Stimulated activated memory B cell treated with anti-CD40 and anti-IgM and Interleukin-4, amounts not matched to agents 10 μg/mL and 1 μg/mL and 100 μg/mL, for 72 hours (primary cell): ENCODE data around the gene GTF2A1L.
"Not testable (repeated sequence)": the region's sequence is repeated elsewhere in the genome, so short reads cannot be mapped to it uniquely, and the experiment has no call there.

Experiments used
- ATAC-seq: fragments of 150-1000 bp; cut with Tn5 transposase; 2 replicates; pipeline ENCODE4 v1.10.0; 2021
- H3K27ac Mint-ChIP-seq: one replicate; pipeline ENCODE4 v1.8.0; 2022; ENCODE audit warnings: mild to moderate bottlenecking, mixed read lengths
- H3K27me3 Mint-ChIP-seq: one replicate; pipeline ENCODE4 v1.8.0; 2022; ENCODE audit warnings: mixed read lengths
- H3K36me3 Mint-ChIP-seq: one replicate; pipeline ENCODE4 v1.8.0; 2022; ENCODE audit warnings: mixed read lengths
- H3K4me1 Mint-ChIP-seq: one replicate; pipeline ENCODE4 v1.8.0; 2022; ENCODE audit warnings: mixed read lengths
- H3K4me3 Mint-ChIP-seq: one replicate; pipeline ENCODE4 v1.8.0; 2022; ENCODE audit warnings: mild to moderate bottlenecking, moderate library complexity, mixed read lengths
- H3K9me3 Mint-ChIP-seq: one replicate; pipeline ENCODE4 v1.8.0; 2022; ENCODE audit warnings: mixed read lengths

GTF2A1L gene

DNA sequence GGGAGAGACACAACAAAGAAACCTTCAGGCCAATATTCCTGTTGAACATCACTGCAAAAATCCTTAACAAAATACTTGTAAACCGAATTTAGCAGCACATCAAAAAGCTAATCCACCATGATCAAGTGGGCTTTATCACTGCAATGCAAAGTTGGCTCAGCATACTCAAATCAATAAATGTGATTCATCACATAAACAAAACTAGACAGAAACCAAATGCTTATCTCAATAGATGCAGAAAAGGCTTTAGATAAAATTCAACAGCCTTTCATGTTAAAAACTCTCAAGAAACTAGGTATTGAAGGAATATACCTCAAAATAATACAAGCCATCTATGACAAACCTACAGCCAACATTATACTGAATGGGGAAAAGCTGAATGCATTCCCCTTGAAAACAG is 20.6 kb downstream of the GTF2A1L start:
- no peaks in the 10 kb centered on the region for H3K4me1 Mint-ChIP-seq
- H3K27ac Mint-ChIP-seq = no peak overlapping the region
- no peak for ATAC-seq
- H3K9me3 Mint-ChIP-seq = peaks cover 7% of the 10 kb centered on the region
- H3K27me3 Mint-ChIP-seq = peaks cover 27% of the 10 kb centered on the region
- no peaks in the 10 kb centered on the region for H3K36me3 Mint-ChIP-seq
- no peak overlapping the region for H3K4me3 Mint-ChIP-seq

DNA sequence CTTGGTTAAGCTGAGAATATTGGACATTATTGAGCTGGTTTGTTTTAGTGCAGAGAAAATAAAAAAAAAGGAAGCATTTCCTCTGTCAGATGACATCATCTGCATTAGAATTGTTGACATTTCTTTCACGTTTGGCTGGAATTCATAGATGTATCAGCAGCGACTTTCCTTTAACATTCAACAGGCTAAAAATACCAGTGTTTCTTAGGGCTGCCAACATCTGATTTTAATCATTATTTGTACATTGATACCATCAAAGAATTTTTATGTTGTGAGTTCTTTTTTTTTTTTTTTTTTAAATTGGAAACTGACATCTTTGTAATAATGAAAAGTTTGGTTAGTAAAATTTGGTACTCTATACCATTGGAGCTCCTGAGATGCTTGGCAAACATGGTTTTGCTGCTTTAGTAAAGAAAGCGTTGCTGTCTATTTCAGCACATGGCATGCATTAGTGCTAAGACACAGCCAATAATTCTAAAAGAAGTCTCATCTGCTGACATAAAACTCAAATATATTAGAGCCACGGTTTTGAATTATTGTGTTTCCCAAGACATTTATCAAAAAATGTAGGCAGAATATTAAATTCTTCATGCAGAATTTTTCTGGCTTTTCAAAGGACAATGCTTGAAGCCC is 33.6 kb downstream of the GTF2A1L start:
- Mint-ChIP-seq H3K4me3 (no peak overlapping the region), H3K27me3 (no peaks in the 10 kb centered on the region), H3K36me3 (no peaks in the 10 kb centered on the region), H3K4me1 (no peaks in the 10 kb centered on the region), H3K27ac (no peak overlapping the region), H3K9me3 (no peaks in the 10 kb centered on the region)
- ATAC-seq = no peak

DNA sequence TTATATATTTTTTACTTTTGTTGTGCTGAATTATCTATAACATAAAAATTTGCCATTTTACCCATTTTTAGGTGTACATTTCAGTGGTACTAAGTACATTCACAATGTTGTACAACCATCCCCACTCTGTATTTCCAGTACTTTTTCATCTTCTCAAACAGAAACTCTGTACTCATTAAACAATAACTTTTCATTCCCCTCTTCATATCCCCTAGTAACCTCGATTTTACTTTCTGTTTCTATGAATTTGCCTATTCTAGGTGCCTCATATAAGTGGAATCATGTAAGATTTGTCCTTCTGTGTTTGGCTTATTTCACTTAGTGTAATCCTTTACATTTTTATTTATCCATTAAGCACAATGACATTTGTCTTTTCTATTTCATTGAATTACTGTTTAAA is 51.3 kb downstream of the GTF2A1L start:
- no peaks in the 10 kb centered on the region for H3K4me1 Mint-ChIP-seq
- no peak for ATAC-seq
- H3K9me3 Mint-ChIP-seq = peaks cover 3% of the 10 kb centered on the region
- H3K4me3 Mint-ChIP-seq = no peak overlapping the region
- no peaks in the 10 kb centered on the region for H3K36me3 Mint-ChIP-seq
- H3K27me3 Mint-ChIP-seq = peaks cover 32% of the 10 kb centered on the region
- H3K27ac Mint-ChIP-seq = no peak overlapping the region

DNA sequence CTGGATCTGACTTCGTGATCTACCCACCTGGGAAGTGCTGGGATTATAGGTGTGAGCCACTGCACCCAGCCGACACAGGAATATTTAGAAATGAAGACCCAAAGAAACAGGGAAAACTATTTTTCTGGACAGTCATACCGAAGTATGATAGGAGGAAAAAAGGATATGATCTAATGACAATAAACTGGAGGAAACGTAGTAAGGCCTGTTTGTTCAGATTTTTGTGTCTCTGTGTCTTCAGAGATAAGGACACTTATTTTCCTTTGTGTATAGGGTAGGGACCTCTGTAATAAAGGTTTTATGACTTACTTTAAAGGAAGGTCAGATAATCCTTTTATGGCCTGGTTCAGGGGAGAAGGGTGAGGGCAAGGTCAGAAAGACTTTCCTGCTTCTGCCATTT is 55.9 kb downstream of the GTF2A1L start:
- no peaks in the 10 kb centered on the region for H3K4me1 Mint-ChIP-seq
- H3K27ac Mint-ChIP-seq = no peak overlapping the region
- H3K9me3 Mint-ChIP-seq = no peaks in the 10 kb centered on the region

DNA sequence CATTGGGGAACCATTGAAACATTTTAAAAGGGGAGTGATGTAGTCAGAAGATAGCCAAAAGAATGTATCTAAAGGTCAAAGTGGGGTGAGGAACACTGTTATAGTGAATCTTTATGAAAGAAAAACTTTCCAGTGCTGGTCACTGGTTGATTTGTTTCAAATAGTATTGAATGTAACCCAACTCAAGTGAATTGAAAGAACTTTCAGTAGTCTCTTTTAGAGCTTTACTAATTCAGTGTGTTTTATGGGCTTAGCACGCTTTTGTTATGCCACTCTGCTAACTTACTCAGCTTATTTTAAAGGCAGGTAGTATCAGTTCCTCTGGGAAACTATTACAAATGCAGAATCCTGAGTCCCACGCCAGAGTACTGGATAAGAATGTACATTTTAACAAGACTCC is 57.3 kb downstream of the GTF2A1L start:
- no peaks in the 10 kb centered on the region for H3K4me1 Mint-ChIP-seq
- H3K9me3 Mint-ChIP-seq = no peaks in the 10 kb centered on the region
- H3K27me3 Mint-ChIP-seq = peaks cover 14% of the 10 kb centered on the region
- no peak overlapping the region for H3K4me3 Mint-ChIP-seq
- no peak for ATAC-seq
- no peak overlapping the region for H3K27ac Mint-ChIP-seq
- no peaks in the 10 kb centered on the region for H3K36me3 Mint-ChIP-seq

More for the DNA sequence above, 55.9 kb downstream of the GTF2A1L start:
- no peak for ATAC-seq
- H3K27me3 Mint-ChIP-seq = peaks cover 11% of the 10 kb centered on the region
- H3K4me3 Mint-ChIP-seq = no peak overlapping the region
- no peaks in the 10 kb centered on the region for H3K36me3 Mint-ChIP-seq

DNA sequence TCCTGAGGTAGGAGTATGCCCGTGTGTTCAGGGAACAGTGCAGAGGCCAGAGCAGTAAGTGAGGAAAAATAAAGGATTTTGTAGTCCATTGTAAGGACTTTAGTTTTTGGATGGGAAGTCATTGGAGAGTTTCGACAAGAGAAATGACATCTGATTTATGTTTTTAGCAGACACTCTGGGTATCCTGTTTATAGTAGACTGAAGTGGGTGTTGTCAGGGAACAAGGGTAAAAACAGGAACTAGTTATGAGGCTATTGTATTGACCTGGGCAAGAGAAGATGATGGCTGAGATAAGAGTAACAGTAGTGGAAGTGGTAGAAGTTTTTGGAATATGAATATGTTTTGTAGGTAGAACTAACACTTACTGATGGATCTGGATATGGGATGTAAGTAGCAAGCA is 59.8 kb downstream of the GTF2A1L start:
- Mint-ChIP-seq H3K27me3 (peaks cover 9% of the 10 kb centered on the region), H3K36me3 (no peaks in the 10 kb centered on the region), H3K4me1 (no peaks in the 10 kb centered on the region), H3K9me3 (no peaks in the 10 kb centered on the region), H3K4me3 (no peak overlapping the region), H3K27ac (no peak overlapping the region)
- no peak for ATAC-seq

GRCh38 chr2:48685126-48685525 is 67.5 kb downstream of the GTF2A1L start:
- no peaks in the 10 kb centered on the region for H3K9me3 Mint-ChIP-seq
- no peak overlapping the region for H3K4me3 Mint-ChIP-seq
- H3K36me3 Mint-ChIP-seq = no peaks in the 10 kb centered on the region
- ATAC-seq = no peak
- peaks cover 22% of the 10 kb centered on the region for H3K27me3 Mint-ChIP-seq
- H3K4me1 Mint-ChIP-seq = no peaks in the 10 kb centered on the region
- no peak overlapping the region for H3K27ac Mint-ChIP-seq

GRCh38 chr2:48691935-48692691 is 74.5 kb downstream of the GTF2A1L start:
- Mint-ChIP-seq H3K27ac (no peak overlapping the region), H3K36me3 (no peaks in the 10 kb centered on the region), H3K27me3 (no peaks in the 10 kb centered on the region), H3K4me1 (no peaks in the 10 kb centered on the region), H3K9me3 (no peaks in the 10 kb centered on the region), H3K4me3 (no peak overlapping the region)
- no peak for ATAC-seq

- no peak for ATAC-seq
- H3K4me1 Mint-ChIP-seq = no peaks in the 10 kb centered on the region
Observed at GRCh38 chr2:48693066-48693465, 75.4 kb downstream of the GTF2A1L start.

DNA sequence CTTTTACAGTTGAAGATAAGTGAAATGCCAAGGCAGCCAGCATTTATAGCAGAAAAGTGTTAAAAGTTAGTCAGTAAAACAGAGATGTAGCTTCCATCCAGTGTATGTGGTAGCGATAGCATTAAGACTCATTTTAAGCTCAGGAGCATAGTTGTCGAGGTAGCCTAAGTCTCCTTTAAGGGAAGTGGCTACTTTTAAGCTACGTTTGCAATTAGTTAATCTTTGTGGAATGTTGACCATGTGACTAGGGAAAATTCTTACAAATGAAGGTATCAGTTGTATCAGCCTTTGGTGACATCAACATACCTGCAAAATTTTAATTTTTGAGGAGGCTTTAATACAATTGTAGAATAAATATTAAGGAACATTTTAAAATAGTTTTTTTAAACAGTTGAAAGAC is 76.0 kb downstream of the GTF2A1L start:
- no peaks in the 10 kb centered on the region for H3K36me3 Mint-ChIP-seq
- ATAC-seq = no peak
- H3K27me3 Mint-ChIP-seq = no peaks in the 10 kb centered on the region
- H3K4me1 Mint-ChIP-seq = no peaks in the 10 kb centered on the region
- no peak overlapping the region for H3K27ac Mint-ChIP-seq
- H3K4me3 Mint-ChIP-seq = no peak overlapping the region
- H3K9me3 Mint-ChIP-seq = no peaks in the 10 kb centered on the region

More at GRCh38 chr2:48693066-48693465, 75.4 kb downstream of the GTF2A1L start:
- Mint-ChIP-seq H3K36me3 (no peaks in the 10 kb centered on the region), H3K9me3 (no peaks in the 10 kb centered on the region), H3K27ac (no peak overlapping the region), H3K27me3 (no peaks in the 10 kb centered on the region), H3K4me3 (no peak overlapping the region)

DNA sequence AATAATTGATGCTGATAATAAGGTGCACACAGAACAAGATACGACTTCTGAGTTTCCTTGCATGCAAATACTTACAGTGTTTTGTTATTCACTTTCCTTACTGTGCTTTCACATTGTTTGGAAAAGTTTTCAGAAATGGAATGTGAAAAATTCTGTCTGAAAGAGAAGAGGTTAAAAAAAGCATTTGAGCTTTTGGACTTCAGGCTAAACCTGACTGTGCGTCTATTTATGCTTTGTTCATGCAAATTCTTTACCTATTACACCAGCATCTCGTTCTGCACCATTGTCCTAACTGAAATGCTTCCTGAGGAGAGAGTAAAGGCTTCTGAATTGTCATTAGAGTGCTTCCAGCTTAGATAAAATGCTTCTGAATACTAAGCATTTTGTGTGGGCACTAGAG is 76.5 kb downstream of the GTF2A1L start:
- H3K4me1 Mint-ChIP-seq = no peaks in the 10 kb centered on the region
- no peaks in the 10 kb centered on the region for H3K9me3 Mint-ChIP-seq
- H3K27me3 Mint-ChIP-seq = no peaks in the 10 kb centered on the region
- no peak overlapping the region for H3K27ac Mint-ChIP-seq
- ATAC-seq = no peak
- no peak overlapping the region for H3K4me3 Mint-ChIP-seq
- H3K36me3 Mint-ChIP-seq = no peaks in the 10 kb centered on the region

GRCh38 chr2:48695991-48696390 is 78.3 kb downstream of the GTF2A1L start:
- H3K27ac Mint-ChIP-seq = no peak overlapping the region
- no peak overlapping the region for H3K4me3 Mint-ChIP-seq
- no peaks in the 10 kb centered on the region for H3K27me3 Mint-ChIP-seq
- no peak for ATAC-seq
- H3K36me3 Mint-ChIP-seq = no peaks in the 10 kb centered on the region
- no peaks in the 10 kb centered on the region for H3K9me3 Mint-ChIP-seq
- no peaks in the 10 kb centered on the region for H3K4me1 Mint-ChIP-seq

- Mint-ChIP-seq H3K36me3 (no peaks in the 10 kb centered on the region), H3K4me3 (no peak overlapping the region), H3K9me3 (no peaks in the 10 kb centered on the region), H3K27me3 (no peaks in the 10 kb centered on the region), H3K27ac (no peak overlapping the region), H3K4me1 (no peaks in the 10 kb centered on the region)
- no peak for ATAC-seq
Observed at GRCh38 chr2:48696881-48697280, 79.2 kb downstream of the GTF2A1L start.

- Mint-ChIP-seq H3K9me3 (no peaks in the 10 kb centered on the region), H3K27ac (no peak overlapping the region), H3K4me1 (no peaks in the 10 kb centered on the region), H3K36me3 (no peaks in the 10 kb centered on the region), H3K4me3 (no peak overlapping the region), H3K27me3 (no peaks in the 10 kb centered on the region)
- ATAC-seq = no peak
Observed at GRCh38 chr2:48699348-48699930, 81.8 kb downstream of the GTF2A1L start.

- not testable (repeated sequence) for H3K27me3 Mint-ChIP-seq, H3K4me1 Mint-ChIP-seq, H3K9me3 Mint-ChIP-seq, ATAC-seq, H3K36me3 Mint-ChIP-seq, H3K4me3 Mint-ChIP-seq, H3K27ac Mint-ChIP-seq
Observed at GRCh38 chr2:48703621-48704020, 86.0 kb downstream of the GTF2A1L start.

GRCh38 chr2:48707466-48707865 is 89.8 kb downstream of the GTF2A1L start:
- Mint-ChIP-seq H3K27ac (no peak overlapping the region), H3K4me3 (no peak overlapping the region), H3K27me3 (peaks cover 28% of the 10 kb centered on the region), H3K4me1 (no peaks in the 10 kb centered on the region), H3K36me3 (no peaks in the 10 kb centered on the region), H3K9me3 (no peaks in the 10 kb centered on the region)
- ATAC-seq = no peak
